HG03571 (cell line): ENCODE results near the gene PDS5B.
"Not testable (repeated sequence)": the region's sequence is repeated elsewhere in the genome, so short reads cannot be mapped to it uniquely, and the experiment has no call there.

ENCODE experiments used
- ATAC-seq: cut with Tn5 transposase; IDR thresholded peaks from one replicate; pipeline ENCODE4 v1.9.1; 2021; ENCODE audit not compliant: unreplicated experiment

PDS5B gene

GRCh38 chr13:32586080-32586900 is at the start of gene PDS5B:
Gene PDS5B (plus strand): TSS chr13:32586452. CDS start chr13:32648773, 62,321 bp downstream.
- peak; percentile 80 for ATAC-seq

DNA sequence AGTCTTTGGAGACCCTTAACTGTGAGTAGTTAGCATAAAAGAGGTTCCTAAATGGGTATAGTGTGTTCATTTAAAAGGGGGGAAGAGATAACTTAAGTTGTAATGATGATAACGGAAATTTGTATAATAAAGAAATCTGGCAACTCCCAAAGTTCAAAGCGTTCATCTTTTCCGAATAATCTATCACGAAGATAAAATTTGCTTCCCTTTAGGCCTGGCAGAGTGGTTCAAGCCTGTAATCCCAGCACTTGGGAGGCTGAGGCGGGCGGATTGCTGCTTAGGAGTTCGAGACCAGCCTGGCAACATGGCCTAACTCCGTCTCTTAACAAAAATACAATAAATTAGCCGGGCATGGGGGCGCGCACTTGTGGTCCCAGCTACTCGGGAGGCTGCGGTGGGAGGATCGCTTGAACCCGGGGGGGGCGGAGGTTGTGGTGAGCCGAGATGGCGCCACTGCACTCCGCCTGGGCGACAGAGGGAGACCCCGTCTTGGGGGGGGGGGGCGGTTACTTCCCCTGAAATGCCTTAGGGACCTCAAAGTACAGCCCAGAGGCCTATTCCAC is 48.6 kb upstream of the PDS5B start:
- no peak for ATAC-seq

- peak; percentile 77 for ATAC-seq
Measured at GRCh38 chr13:32538143-32538620, 48.1 kb upstream of the PDS5B start.

DNA sequence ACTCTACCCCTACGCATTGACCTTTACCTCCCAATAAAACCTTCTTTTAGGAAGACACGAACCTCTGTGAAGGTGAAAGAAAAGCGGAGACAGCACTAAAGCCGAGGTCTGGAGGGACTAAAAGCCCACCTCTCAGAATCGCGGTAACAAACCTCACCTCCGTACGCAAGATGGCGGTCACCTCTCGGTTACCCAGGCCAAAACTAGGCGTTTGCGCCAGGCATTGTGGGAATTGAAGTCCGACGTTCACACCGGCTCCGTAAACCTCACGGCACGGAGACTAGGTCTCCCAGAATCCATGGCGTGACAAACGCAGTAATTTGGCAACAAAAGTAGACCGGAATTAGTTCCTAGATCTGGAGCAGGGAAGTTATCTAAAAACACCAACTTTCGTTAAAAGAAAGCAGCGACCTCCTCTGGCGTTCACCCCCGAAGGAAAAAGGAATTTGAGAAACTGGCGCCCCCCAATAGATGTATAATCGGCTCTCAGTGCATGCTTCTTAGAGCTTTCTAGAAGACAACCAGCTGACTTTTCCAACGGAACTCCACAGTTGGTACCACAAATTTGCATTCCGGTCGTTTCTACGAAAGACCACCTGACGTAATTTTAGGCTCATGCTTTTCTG is 47.5 kb upstream of the PDS5B start, which contains the start of gene N4BP2L2:
TSS of gene N4BP2L2 (minus strand) at position 175 of the 626 bp plus-strand sequence. CDS start 1,768 bp downstream, outside the sequence.
- ATAC-seq: peak; percentile 94

GRCh38 chr13:32542221-32542620 is 44.0 kb upstream of the PDS5B start:
- ATAC-seq: no peak

- ATAC-seq: no peak
Measured at GRCh38 chr13:32545083-32545482, 41.2 kb upstream of the PDS5B start.

DNA sequence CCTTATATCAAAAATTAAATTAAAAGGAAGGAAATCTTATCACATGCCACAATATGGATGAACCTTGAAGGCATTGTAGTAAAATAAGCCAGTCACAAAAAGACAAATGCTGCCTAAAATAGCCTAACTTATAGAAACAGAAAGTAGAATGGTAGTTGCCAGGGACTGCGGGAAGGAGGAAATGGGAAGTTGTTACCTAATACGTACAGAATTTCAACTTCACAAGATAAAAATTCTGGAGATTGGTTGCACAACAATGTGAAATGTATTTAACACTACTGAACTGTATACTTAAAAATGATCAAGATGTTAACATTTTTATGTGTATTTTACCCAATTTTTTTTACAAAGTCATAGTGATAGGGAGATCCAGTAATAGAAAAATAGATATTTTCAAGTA is 37.4 kb upstream of the PDS5B start:
- no peak for ATAC-seq

DNA sequence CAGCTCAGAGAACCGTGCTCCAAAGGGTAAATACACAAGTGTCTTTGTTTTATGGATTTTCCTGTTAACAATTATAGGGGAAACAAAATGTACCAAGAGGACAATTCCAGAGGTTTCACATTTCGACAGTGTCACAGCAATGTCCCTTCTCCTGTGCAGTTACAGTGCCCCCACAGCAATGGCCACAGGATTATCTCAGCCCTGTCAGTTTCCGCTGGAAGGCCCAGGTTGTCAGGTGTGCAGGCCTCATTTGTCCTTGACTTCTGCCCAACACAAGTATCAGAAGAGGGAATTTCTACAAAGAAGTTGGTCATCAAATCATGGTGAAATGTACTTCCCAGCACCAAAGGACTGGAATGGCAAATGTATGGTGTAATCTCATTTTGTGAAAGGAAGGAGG is 36.5 kb upstream of the PDS5B start:
- ATAC-seq: no peak

- ATAC-seq: no peak
Measured at GRCh38 chr13:32553720-32554119, 32.5 kb upstream of the PDS5B start.

GRCh38 chr13:32555613-32556012 is 30.6 kb upstream of the PDS5B start:
- ATAC-seq: no peak

GRCh38 chr13:32560842-32561241 is 25.4 kb upstream of the PDS5B start:
- ATAC-seq: not testable (repeated sequence)

DNA sequence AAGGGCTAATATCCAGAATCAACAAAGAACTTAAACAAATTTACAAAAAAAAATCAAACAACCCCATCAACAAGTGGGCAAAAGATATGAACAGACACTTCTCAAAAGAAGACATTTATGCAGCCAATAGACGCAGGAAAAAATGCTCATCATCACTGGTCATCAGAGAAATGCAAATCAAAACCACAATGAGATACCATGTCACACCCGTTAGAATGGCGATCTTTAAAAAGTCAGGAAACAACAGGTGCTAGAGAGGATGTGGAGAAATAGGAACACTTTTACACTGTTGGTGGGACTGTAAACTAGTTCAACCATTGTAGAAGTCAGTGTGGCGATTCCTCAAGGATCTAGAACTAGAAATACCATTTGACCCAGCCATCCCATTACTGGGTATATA is 10.6 kb upstream of the PDS5B start:
- ATAC-seq: not testable (repeated sequence)

GRCh38 chr13:32577032-32577431 is 9.2 kb upstream of the PDS5B start:
- ATAC-seq: no peak

GRCh38 chr13:32581177-32581786 is 5.0 kb upstream of the PDS5B start:
- no peak for ATAC-seq

DNA sequence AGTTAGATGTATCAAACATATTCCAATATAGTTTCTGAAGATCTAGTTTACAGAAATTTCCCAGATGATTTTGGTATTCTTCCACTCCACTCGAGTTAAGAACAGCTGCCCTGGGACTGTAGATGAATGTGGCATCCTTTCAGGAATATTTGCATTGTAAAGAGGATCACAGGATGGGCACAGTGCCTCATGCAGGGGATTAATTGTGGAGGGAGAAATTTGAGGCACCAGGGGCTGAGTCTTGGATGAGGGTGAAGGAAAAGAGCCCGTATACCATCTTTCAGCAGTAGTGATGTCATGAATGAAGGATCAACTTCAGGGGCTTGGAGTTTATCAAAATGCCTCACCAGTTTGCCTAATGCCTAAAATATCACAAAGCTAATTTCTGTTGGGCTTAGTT is 4.0 kb upstream of the PDS5B start:
- ATAC-seq: no peak

- no peak for ATAC-seq
Measured at GRCh38 chr13:32582991-32583390, 3.3 kb upstream of the PDS5B start.

- no peak for ATAC-seq
Measured at GRCh38 chr13:32585550-32586079, 637 bp upstream of the PDS5B start.

DNA sequence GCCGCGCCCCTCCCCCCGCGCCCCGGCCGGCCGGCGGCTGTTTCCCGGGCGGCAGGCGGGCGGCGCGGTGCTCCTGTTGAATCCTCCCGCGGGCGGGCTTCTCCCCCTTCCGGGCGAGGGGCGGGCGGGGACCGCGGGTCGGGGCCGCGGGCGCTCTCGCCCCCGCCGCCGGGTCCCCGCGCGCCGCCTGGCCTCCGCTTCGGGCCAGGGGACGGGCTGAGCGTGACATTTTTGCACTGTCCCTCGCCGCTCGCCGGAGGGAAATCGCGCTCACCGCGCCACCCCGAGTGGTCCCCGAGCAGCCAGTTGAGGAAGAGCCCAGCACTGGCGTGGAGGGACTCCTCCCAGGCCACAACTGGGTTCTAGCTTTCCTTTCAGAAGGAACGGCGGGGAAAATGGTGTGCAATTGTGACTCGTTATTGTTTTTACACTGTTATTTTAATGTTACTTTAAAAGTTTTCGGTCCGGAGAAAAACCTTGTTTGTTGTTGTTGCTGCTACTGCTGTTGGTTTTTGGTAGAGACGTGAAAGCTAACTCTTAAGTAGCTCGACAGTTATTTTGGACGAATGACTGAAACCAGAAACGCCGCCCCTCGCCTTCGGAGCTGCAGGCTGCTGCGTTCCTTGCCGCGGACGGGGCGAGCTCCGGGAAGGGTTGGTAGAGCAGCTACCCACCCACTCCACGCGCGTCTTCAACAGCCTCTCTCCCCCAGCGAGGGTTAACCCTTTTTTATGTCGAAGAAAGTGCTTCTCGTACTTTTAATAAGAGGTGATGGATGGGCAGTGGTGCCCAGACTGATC is 959 bp downstream of the PDS5B start:
- peak; percentile 38 for ATAC-seq

DNA sequence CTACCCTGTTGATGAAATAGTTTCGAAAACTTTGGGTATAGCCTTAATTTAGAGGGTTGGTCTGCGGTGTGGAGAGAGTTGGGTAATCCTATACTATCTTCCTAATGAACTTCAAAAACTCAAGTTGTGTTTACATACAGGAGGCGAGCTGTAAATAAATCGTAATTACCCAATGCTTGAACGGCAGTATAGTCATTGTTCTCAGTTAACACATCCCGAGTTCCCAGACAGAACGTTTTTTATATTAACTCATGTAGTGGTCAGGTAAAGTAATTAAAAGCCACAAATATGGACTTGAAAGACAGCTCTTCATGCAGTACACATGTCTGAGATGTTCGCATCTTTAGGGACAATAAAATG is 1.5 kb downstream of the PDS5B start:
- no peak for ATAC-seq

GRCh38 chr13:32588736-32589135 is 2.5 kb downstream of the PDS5B start:
- no peak for ATAC-seq
